Thyroid gland (tissue), 4 donors: Measurements from ENCODE around the gene JAK3. TPM values are rescaled to one million over a fixed set of nuclear protein-coding genes. Genes with fewer than 3 reads are reported as not detected.

Experiments used
- DNase-seq, 2 donors: peaks; one replicate each; pipeline ENCODE4 v3.0.0-alpha.2; 2019
- H3K27ac ChIP-seq, 3 donors: fragments of 200-600 bp; sonication (generic); 1 replicate in 2 of 3; 2 replicates in 1 of 3; pipeline ENCODE4 v1.5.1; 2016 to 2019; ENCODE audit warnings: mild to moderate bottlenecking in 1 of 3, moderate library complexity in 1 of 3
- H3K27me3 ChIP-seq: fragments of 200-600 bp; sonication (generic); one replicate; pipeline ENCODE4 v1.5.1; 2019
- H3K36me3 ChIP-seq, 2 donors: fragments of 200-600 bp; sonication (generic); one replicate each; pipeline ENCODE4 v1.5.1; 2016 to 2019
- H3K4me1 ChIP-seq, 2 donors: fragments of 200-600 bp; sonication (generic); one replicate each; pipeline ENCODE4 v1.5.1; 2017 to 2019
- H3K4me3 ChIP-seq, 3 donors: fragments of 200-600 bp; sonication (generic); replicated peaks in 1 of 3; 1 replicate in 2 of 3; 2 replicates in 1 of 3; pipeline ENCODE4 v1.5.1; 2016; ENCODE audit warnings: mild to moderate bottlenecking in 1 of 3
- H3K9me3 ChIP-seq: fragments of 200-600 bp; sonication (generic); one replicate; pipeline ENCODE4 v1.5.1; 2017
- POLR2A ChIP-seq, 2 donors: fragments of 450-650 bp; IDR thresholded peaks; one replicate each; pipeline ENCODE4 v1.6.1; 2017; ENCODE audit warnings: antibody characterized with exemption in 2 of 2, mild to moderate bottlenecking in 2 of 2, moderate library complexity in 1 of 2
- WGBS, 2 donors: methylation state at CpG; one replicate each; pipeline ENCODE4 v1.1.5; 2017; 5-methylcytosine and 5-hydroxymethylcytosine counted together
- intact Hi-C: fragments of 100-400 bp; cut with DNase I; formaldehyde crosslinking; loops from one replicate; pipeline ENCODE4 v1.15.1; 2023
- total RNA-seq, 4 donors: library from RNA; depleted of rRNA; stranded (reverse); fragments of >200 nt; gene quantifications; one replicate each; pipeline ENCODE4 v1.2.3, GENCODE V29; 2016
- TF ChIP-seq, protein P1 (sequence below), 6 experiments: fragments of 200-600 bp in 3 of 6; fragments of 450-650 bp in 3 of 6; sonication (generic) in 3 of 6; IDR thresholded peaks; one replicate each; pipeline ENCODE4 v1.5.1; 2016 to 2019; ENCODE audit warnings: antibody characterized with exemption in 6 of 6, mild to moderate bottlenecking in 2 of 6, inconsistent platforms in 1 of 6, moderate library complexity in 1 of 6

The JAK3 gene
- total RNA-seq, 4 donors from 2014 or later = 1.8 to 12.3 (median 5.2) TPM

DNA sequence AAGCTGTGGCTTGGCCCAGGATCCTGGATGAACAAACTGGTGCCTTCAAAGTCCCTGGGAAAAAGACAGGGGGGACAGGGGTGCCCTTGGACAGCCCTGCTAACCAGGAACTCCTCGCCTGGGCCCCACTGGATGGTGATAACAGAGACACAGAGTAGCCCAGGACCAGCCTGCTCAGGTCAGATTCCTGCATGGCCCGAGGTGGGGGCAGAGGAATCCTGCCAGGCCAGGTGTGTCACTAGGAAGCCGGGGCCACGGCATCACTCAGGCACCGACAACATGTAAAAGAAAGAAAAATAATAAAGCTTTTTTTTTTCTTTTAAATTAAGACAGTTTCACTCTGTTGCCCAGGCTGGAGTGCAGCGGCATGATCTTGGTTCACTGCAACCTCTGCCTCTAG lies 6.3 kb upstream of the JAK3 start:
- H3K27me3 ChIP-seq = no peaks in the 10 kb centered on the region
- H3K4me1 ChIP-seq = no peaks in the 10 kb centered on the region
- TF ChIP-seq, protein P1, sequence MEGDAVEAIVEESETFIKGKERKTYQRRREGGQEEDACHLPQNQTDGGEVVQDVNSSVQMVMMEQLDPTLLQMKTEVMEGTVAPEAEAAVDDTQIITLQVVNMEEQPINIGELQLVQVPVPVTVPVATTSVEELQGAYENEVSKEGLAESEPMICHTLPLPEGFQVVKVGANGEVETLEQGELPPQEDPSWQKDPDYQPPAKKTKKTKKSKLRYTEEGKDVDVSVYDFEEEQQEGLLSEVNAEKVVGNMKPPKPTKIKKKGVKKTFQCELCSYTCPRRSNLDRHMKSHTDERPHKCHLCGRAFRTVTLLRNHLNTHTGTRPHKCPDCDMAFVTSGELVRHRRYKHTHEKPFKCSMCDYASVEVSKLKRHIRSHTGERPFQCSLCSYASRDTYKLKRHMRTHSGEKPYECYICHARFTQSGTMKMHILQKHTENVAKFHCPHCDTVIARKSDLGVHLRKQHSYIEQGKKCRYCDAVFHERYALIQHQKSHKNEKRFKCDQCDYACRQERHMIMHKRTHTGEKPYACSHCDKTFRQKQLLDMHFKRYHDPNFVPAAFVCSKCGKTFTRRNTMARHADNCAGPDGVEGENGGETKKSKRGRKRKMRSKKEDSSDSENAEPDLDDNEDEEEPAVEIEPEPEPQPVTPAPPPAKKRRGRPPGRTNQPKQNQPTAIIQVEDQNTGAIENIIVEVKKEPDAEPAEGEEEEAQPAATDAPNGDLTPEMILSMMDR (IDR thresholded peaks at IDR 0.05) = no peak
- no peak for TF ChIP-seq POLR2A (IDR thresholded peaks at IDR 0.05)
- no peaks in the 10 kb centered on the region for H3K9me3 ChIP-seq
- intact Hi-C loops = no loop called here
- no peaks in the 10 kb centered on the region for H3K36me3 ChIP-seq
- no peak overlapping the region for H3K4me3 ChIP-seq
- WGBS, 2 donors = 75 to 84% methylated on average over 6 of the region's 6 CpGs
- H3K27ac ChIP-seq = no peak overlapping the region
- no peak for DNase-seq

- Histone ChIP-seq H3K4me1 (peaks cover 0 to 7% of the 10 kb centered on the region in 2 donors), H3K4me3 (no peak overlapping the region), H3K27me3 (peaks cover 4% of the 10 kb centered on the region), H3K9me3 (no peaks in the 10 kb centered on the region), H3K36me3 (no peaks in the 10 kb centered on the region), H3K27ac (peak overlapping the region in 1 of 3 donors; percentile 74)
- no peak for DNase-seq
- TF ChIP-seq, protein P1 (IDR thresholded peaks at IDR 0.05) = no peak
- no peak for TF ChIP-seq POLR2A (IDR thresholded peaks at IDR 0.05)
- WGBS, 2 donors = 73 to 86% methylated on average over 14 of the region's 14 CpGs
- intact Hi-C loops = no loop called here
Observed at GRCh38 chr19:17848595-17849292, 962 bp upstream of the JAK3 start.

DNA sequence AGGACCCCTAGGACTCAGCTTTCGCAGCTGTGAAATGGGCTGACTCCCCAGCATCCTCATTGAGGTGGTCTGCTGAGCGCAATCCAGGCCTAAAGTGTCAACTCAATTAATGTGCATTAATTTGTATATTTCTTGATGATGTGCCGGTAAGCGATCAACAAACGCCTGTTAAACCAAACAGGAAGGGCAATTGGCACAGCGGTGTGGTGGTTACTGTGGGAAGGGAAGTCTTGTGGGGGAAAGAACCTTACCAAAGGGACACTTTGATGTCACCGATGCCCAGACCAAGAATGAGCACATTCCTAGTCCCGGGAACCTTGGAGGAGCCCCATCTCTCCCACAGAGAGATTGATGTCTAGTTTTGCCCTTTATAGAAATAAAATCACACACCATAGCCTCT lies 1.6 kb downstream of the JAK3 start:
- peaks cover 3 to 15% of the 10 kb centered on the region in 2 donors for H3K4me1 ChIP-seq
- intact Hi-C loops = no loop called here
- H3K9me3 ChIP-seq = no peaks in the 10 kb centered on the region
- H3K27ac ChIP-seq = no peak overlapping the region
- H3K4me3 ChIP-seq = no peak overlapping the region
- DNase-seq = no peak
- 75 to 78% methylated on average over 8 of the region's 8 CpGs for WGBS, 2 donors
- H3K27me3 ChIP-seq = peaks cover 4% of the 10 kb centered on the region
- no peak for TF ChIP-seq POLR2A (IDR thresholded peaks at IDR 0.05)
- TF ChIP-seq, protein P1 (IDR thresholded peaks at IDR 0.05) = no peak
- H3K36me3 ChIP-seq = no peaks in the 10 kb centered on the region

GRCh38 chr19:17843908-17844490 lies 3.8 kb downstream of the JAK3 start:
- WGBS, 2 donors = 81 to 83% methylated on average over 11 to 12 of the region's 14 CpGs
- Histone ChIP-seq H3K4me3 (no peak overlapping the region), H3K27me3 (peaks cover 4% of the 10 kb centered on the region), H3K4me1 (peaks cover 3 to 15% of the 10 kb centered on the region in 2 donors), H3K36me3 (no peaks in the 10 kb centered on the region), H3K27ac (no peak overlapping the region), H3K9me3 (no peaks in the 10 kb centered on the region)
- TF ChIP-seq POLR2A (IDR thresholded peaks at IDR 0.05) = no peak
- TF ChIP-seq, protein P1 (IDR thresholded peaks at IDR 0.05) = no peak
- DNase-seq = no peak
- intact Hi-C loops = no loop called here

- Histone ChIP-seq H3K4me3 (no peak overlapping the region), H3K27me3 (peaks cover 4% of the 10 kb centered on the region), H3K27ac (no peak overlapping the region), H3K9me3 (no peaks in the 10 kb centered on the region), H3K36me3 (no peaks in the 10 kb centered on the region), H3K4me1 (peaks cover 3 to 15% of the 10 kb centered on the region in 2 donors)
- intact Hi-C loops = no loop called here
- 86 to 94% methylated on average over 8 of the region's 9 CpGs for WGBS, 2 donors
- no peak for TF ChIP-seq POLR2A (IDR thresholded peaks at IDR 0.05)
- TF ChIP-seq, protein P1 (IDR thresholded peaks at IDR 0.05) = no peak
- no peak for DNase-seq
Observed at GRCh38 chr19:17843292-17843827, 4.4 kb downstream of the JAK3 start.
